Tibial artery (tissue), 4 donors: Measurements from ENCODE around the gene LPCAT4.
"Not testable (repeated sequence)": the region's sequence is repeated elsewhere in the genome, so short reads cannot be mapped to it uniquely, and the experiment has no call there.

Source experiments
- DNase-seq, 2 donors: peaks; one replicate each; pipeline ENCODE4 v3.0.0-alpha.2; 2019
- H3K27ac ChIP-seq, 2 donors: fragments of 200-600 bp; sonication (generic) in 1 of 2; 1 replicate in 1 of 2; 2 replicates in 1 of 2; pipeline ENCODE4 v1.5.1; 2018 to 2019; ENCODE audit warnings: mild to moderate bottlenecking in 1 of 2
- H3K27me3 ChIP-seq, 2 donors: fragments of 200-600 bp; sonication (generic) in 1 of 2; one replicate each; pipeline versions ENCODE4 v1.5.1 to v1.6.0; 2016 to 2019
- H3K36me3 ChIP-seq, 3 donors: fragments of 200-600 bp; sonication (generic) in 2 of 3; one replicate each; pipeline ENCODE4 v1.5.1; 2016 to 2019; ENCODE audit warnings: mild to moderate bottlenecking in 2 of 3
- H3K4me1 ChIP-seq, 4 donors: fragments of 200-600 bp; sonication (generic) in 2 of 4; 1 replicate in 3 of 4; 2 replicates in 1 of 4; pipeline ENCODE4 v1.5.1; 2016 to 2019
- H3K4me3 ChIP-seq, 2 donors: fragments of 200-600 bp; sonication (generic) in 1 of 2; 1 replicate in 1 of 2; 2 replicates in 1 of 2; pipeline ENCODE4 v1.5.1; 2018 to 2019; ENCODE audit warnings: mild to moderate bottlenecking in 2 of 2
- H3K9me3 ChIP-seq, 3 donors: fragments of 200-600 bp; sonication (generic) in 1 of 3; one replicate each; pipeline ENCODE4 v1.5.1; 2016 to 2019
- intact Hi-C: fragments of 100-400 bp; cut with DNase I; formaldehyde crosslinking; loops from one replicate; pipeline ENCODE4 v1.15.0; 2023; ENCODE audit warnings: low total_unique reads
- TF ChIP-seq, protein P1 (sequence below), 2 experiments: fragments of 200-600 bp in 1 of 2; fragments of 450-650 bp in 1 of 2; IDR thresholded peaks; one replicate each; pipeline ENCODE4 v1.5.1; 2017 to 2019; ENCODE audit warnings: antibody characterized with exemption in 2 of 2, mild to moderate bottlenecking in 1 of 2, moderate library complexity in 1 of 2

Gene LPCAT4

DNA sequence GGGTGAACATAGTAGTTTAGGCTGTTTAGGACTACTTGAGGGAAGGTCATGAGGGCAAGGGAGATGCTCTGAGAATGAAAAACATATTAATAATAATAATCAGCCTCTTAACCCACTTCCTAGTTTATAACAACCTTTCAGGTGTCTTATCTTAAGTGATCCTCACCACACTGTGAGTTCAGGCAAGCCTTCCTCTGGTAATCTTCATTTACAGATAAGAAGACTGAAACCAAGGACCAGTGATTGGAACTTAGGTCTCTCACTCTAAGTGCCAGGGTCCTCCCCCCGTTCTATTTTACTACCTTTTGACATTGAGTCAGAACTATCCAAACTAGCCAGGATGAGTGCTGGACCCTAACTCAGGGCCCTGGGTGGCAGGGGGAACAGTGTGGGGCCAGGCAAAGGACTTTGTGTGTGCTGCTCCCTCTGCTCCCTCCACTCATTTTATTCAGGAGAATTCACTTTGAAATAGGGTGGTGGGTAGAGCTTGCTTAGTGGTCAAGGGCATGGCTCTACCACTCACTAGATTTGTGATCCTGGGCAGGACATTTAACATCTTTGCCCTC is 18.2 kb downstream of the LPCAT4 start:
- no peaks in the 10 kb centered on the region for H3K36me3 ChIP-seq
- intact Hi-C loops, result no loop called here
- no peak overlapping the region for H3K27ac ChIP-seq
- H3K4me3 ChIP-seq, result no peak overlapping the region
- H3K9me3 ChIP-seq, result no peaks in the 10 kb centered on the region
- TF ChIP-seq, protein P1, sequence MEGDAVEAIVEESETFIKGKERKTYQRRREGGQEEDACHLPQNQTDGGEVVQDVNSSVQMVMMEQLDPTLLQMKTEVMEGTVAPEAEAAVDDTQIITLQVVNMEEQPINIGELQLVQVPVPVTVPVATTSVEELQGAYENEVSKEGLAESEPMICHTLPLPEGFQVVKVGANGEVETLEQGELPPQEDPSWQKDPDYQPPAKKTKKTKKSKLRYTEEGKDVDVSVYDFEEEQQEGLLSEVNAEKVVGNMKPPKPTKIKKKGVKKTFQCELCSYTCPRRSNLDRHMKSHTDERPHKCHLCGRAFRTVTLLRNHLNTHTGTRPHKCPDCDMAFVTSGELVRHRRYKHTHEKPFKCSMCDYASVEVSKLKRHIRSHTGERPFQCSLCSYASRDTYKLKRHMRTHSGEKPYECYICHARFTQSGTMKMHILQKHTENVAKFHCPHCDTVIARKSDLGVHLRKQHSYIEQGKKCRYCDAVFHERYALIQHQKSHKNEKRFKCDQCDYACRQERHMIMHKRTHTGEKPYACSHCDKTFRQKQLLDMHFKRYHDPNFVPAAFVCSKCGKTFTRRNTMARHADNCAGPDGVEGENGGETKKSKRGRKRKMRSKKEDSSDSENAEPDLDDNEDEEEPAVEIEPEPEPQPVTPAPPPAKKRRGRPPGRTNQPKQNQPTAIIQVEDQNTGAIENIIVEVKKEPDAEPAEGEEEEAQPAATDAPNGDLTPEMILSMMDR (IDR thresholded peaks at IDR 0.05), result no peak
- no peak for DNase-seq
- no peaks in the 10 kb centered on the region for H3K4me1 ChIP-seq
- no peaks in the 10 kb centered on the region for H3K27me3 ChIP-seq

DNA sequence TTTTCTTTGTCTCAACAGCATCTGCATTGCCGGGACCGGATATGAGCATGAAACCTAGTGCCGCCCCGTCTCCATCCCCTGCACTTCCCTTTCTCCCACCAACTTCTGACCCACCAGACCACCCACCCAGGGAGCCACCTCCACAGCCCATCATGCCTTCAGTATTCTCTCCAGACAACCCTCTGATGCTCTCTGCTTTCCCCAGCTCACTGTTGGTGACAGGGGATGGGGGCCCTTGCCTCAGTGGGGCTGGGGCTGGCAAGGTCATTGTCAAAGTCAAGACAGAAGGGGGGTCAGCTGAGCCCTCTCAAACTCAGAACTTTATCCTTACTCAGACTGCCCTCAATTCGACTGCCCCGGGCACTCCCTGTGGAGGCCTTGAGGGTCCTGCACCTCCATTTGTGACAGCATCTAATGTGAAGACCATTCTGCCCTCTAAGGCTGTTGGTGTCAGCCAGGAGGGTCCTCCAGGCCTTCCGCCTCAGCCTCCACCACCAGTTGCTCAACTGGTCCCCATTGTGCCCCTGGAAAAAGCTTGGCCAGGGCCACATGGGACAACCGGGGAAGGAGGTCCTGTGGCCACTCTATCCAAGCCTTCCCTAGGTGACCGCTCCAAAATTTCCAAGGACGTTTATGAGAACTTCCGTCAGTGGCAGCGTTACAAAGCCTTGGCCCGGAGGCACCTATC is 18.9 kb downstream of the LPCAT4 start:
- no peaks in the 10 kb centered on the region for H3K27me3 ChIP-seq
- intact Hi-C loops, result no loop called here
- TF ChIP-seq, protein P1 (IDR thresholded peaks at IDR 0.05), result no peak

GRCh38 chr15:34342737-34343575 is 24.0 kb downstream of the LPCAT4 start, which contains the start of the genes NOP10 and NUTM1:
Gene NOP10, minus strand, starts transcription at chr15:34343136. Its CDS starts 63 bp downstream, at chr15:34343073.
Gene NUTM1, plus strand, starts transcription at chr15:34343315. Its CDS starts 382 bp downstream, at chr15:34343697.
- H3K27ac ChIP-seq, result peak within 1 kb of the TSS; percentile 84 to 90
- no peaks in the 10 kb centered on the region for H3K27me3 ChIP-seq
- peak; percentile 89 to 93 for DNase-seq
- intact Hi-C loops, result loop anchor here (1.0 kb wide), 1 partner anchor 24 kb away; the partner anchor contains the start of gene LPCAT4
- no peaks in the 10 kb centered on the region for H3K9me3 ChIP-seq
- peak within 1 kb of the TSS; percentile 74 to 77 for H3K4me3 ChIP-seq
- TF ChIP-seq, protein P1 (IDR thresholded peaks at IDR 0.05), result peak; percentile 92 to 94
- peaks cover 0 to 7% (median 0%) of the 10 kb centered on the region in 3 donors for H3K36me3 ChIP-seq
- peaks cover 0 to 15% (median 11%) of the 10 kb centered on the region in 4 donors for H3K4me1 ChIP-seq

More for the DNA sequence above, 18.9 kb downstream of the LPCAT4 start:
- Histone ChIP-seq H3K9me3 (no peaks in the 10 kb centered on the region), H3K4me3 (no peak overlapping the region), H3K4me1 (no peaks in the 10 kb centered on the region), H3K27ac (no peak overlapping the region), H3K36me3 (no peaks in the 10 kb centered on the region)
- no peak for DNase-seq

- H3K36me3 ChIP-seq, DNase-seq, intact Hi-C loops, H3K27me3 ChIP-seq, H3K9me3 ChIP-seq: not testable (repeated sequence)
- Histone ChIP-seq H3K27ac (peak overlapping the region; percentile 84 to 90), H3K4me3 (peak overlapping the region; percentile 74 to 77), H3K4me1 (peaks cover 0 to 15% (median 11%) of the 10 kb centered on the region in 4 donors)
These were observed 24.7 kb downstream of the LPCAT4 start for GRCh38 chr15:34342213-34342736.

DNA sequence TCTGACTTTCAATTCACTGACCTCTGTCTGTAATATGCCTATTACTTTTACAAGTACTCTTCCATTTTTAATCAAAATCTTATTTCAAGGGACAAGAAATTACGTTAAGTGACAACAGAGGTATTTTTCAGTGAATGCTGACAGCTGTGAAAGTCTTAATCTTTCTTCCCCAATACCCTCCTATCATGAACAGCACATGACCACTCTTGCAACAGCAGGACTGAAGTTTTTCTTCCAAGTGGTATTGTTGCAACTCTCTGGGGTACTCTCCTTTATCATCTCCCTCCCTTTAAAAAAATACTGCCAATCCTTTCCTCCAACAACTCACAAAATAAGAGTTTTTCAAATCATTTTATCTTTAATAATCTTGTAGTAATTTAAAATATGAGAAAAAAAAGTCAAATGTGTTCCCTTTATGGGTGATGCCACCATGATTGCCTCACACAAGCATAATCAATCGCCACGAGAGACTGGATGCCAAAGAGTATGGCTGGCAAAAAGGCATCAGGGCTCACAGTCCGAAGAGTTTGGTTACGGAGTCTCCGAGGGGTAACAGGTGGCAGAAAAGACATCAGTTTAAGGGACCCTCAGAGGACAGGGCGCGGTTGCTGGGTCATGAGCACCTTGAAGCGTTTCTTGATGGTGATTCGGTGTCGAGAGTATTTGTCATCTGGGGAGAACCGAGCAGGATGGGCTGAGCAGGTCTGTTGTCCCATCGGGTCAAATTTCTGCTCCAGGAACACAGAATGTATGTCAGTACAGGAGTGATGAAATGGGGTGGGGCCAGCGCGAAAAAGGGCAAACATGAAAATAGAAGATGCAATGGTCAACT is 25.4 kb downstream of the LPCAT4 start:
- Histone ChIP-seq H3K4me1 (peaks cover 0 to 21% (median 16%) of the 10 kb centered on the region in 4 donors), H3K36me3 (peaks cover 0 to 7% (median 0%) of the 10 kb centered on the region in 3 donors), H3K9me3 (no peaks in the 10 kb centered on the region), H3K4me3 (peak overlapping the region; percentile 74 to 77), H3K27me3 (no peaks in the 10 kb centered on the region), H3K27ac (no peak overlapping the region)
- intact Hi-C loops, result no loop called here
- no peak for DNase-seq
- TF ChIP-seq, protein P1 (IDR thresholded peaks at IDR 0.05), result no peak
